ENCODE data around the gene CEACAM21.

Gene CEACAM21

DNA sequence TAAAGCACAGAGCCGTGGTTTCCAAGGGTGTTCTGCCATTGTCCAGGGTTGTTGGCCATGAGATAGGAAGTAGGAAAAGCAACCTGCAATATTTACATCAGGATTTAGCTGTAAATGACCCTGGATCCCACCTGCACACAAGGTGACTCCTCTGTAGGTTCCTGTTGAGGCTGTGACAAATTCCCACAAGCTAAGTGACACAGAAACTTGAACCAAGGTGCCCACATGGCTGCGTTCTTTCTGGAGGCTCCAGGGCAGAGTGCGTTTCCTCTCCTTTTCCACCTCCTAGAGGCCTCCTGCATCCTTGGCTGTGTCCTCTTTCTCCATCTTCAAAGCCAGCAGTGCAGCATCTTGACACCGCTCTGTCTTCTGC, 11.9 kb downstream of the CEACAM21 start:
- no peak for DNase-seq

DNA sequence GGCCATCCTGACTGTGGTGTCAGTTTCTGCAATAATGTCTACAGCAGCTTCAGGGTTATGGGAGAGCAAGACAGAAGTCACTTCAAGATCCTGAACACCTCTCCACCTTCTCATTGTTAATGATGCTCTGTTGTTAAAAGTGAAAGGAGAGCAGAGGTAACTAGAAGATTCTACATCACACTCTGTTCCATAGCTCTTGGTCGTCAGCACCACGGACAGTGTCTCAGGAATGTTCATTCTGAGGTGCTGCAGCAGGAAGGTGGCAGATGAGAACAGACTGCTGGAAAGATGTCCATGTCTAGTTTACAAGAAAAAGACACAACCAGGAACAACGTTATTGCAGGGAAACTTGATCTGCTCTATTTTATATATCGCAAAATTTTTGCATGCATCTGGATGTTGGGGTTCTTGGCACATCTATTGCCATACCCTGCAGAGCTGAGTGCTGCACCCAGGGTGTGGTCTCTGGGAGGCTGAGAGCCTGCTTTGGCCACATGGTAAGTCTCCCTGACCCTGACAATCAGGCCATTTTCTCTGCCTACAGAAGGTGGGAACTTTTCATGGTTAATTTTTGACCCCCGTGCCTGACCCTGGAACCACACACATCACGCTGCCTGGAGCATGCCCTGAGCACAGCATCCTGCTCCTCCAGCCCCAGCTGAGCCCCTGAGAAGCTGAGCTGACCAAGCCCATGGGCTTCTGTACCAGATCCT, 12.7 kb downstream of the CEACAM21 start:
- DNase-seq: no peak

DNA sequence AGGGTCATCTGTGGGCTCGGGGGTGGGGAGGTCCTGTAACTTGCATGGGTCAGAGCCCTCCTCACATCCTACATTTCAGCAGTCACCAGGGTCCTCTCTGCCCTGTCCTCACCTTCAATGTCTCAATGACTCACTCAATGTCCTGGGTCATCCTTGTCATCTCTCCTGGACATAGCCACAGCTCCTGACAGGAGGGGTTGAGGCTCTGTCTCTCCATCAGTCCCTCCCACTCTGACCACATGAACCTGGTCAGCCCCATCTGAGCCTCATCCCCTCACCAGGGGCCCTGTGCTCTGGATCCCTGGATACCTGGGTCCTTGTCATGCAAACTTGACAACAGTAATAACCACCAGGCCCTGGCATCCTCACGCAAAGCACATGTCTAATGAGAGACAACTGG, 13.4 kb downstream of the CEACAM21 start:
- DNase-seq: no peak

DNA sequence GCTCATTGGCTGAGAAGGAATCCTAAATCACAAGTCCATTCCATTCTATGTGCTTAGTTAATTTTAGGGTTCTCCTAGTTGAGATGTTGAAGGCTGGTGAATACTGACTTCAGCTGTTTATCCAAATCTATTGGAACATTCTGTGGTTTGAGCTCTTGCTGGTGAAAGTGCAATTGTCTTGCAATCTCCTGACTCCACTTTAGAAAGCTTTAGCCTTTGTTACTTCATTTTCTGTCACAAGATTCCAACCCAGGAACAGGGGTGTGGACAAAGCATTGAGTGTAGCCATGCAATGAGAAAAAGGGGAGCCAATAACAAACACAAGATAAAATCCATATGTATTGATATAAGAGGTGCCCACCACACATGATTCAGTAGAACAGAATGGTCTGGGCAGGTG, 15.0 kb downstream of the CEACAM21 start:
- DNase-seq: no peak

DNA sequence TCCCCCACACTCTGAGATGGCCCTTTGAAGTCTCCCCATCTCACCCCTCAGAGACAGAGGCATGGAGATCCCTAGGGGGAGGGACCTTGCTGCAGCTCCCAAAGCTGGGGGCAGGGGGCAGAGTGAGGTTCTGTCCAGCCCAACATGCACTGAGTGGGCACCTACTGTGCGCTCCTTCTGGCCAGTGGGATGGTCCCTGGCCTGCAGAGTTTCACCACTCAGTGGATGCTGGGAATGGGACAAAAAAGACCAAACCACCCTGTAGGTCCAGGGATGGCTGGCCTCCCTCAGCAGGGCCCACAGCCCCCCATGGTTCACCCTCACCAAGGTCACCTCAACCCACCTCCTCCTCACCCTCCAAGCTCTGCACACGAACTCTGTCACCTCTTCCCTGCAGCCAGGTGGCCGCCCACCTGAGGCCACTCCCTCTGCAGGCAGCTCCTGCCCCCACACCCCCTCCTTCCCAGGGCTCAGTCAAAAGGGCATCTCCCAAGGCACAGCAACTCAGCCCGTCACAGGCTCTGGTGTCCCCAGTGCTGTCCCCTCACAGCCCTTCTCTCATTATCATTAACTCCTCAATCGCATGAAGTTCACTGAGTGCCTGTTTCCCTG, 16.1 kb downstream of the CEACAM21 start:
- no peak for DNase-seq

DNA sequence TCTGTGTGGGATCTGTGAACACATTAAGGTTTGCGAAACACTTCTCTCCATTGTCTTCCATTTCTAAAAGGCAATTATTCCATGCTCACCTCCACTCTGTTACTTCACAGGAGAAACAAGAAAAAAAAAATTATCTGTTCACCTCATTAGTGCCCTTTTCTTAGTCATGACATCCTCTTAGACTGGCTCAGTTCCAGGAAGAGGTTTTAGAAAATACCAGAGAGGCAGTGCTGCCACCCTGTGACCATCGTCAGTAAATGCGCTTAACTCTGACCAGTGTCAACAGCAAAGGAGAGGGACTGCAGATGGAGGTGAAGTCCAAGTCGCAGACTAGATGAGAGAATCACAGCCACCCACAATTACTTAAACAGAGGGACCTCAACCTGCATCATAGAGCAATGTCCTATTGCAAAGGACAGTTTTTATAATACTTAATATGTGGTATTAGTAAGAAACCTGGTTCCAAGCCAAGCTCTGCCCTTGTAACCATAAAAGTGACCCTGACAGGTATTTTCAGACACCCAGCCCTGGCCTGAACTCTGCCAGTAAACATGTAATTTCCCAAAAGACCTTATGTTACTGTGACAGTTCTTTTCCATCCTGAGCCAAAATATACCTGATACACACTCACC, 19.4 kb downstream of the CEACAM21 start:
- DNase-seq: peak; percentile 83

DNA sequence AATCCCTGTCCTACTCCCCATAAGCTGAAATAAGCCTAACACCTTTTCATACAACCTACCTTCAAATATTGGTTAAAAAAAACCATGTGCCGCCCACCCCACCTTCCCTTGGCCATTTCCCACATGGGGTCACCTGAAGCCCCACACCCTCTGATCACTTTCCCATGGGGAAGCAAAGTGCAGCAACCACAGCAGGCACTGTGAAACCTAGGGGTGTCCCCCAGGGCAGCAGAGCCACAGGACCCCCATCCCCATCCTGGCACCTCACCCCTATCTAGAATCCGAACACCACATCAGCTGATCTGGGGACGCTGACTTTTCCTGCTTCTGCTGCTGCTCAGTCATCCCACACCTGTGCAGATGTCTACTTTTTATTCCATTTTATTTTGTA, 19.9 kb downstream of the CEACAM21 start:
- DNase-seq: no peak

DNA sequence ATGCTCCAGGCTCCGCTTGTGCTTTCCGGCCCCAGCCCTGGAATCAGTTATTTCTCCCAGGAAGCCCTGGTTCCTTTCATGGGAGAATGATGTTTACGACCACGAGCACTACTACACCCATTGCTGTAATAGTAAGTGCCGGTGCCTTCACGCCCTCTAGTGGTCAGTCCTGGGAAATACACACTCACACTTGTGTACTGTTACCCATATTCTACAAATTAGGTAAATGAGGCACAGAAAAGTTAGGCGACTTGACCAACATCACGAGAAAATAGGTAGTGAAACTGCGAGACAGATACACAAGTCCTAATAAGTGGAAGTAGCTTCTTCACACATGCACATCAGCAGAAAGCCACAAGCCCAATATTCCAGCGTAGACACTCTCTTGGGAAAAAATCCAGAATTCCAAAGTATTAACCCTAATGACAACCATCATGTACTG, 21.7 kb downstream of the CEACAM21 start:
- peak; percentile 62 for DNase-seq

DNA sequence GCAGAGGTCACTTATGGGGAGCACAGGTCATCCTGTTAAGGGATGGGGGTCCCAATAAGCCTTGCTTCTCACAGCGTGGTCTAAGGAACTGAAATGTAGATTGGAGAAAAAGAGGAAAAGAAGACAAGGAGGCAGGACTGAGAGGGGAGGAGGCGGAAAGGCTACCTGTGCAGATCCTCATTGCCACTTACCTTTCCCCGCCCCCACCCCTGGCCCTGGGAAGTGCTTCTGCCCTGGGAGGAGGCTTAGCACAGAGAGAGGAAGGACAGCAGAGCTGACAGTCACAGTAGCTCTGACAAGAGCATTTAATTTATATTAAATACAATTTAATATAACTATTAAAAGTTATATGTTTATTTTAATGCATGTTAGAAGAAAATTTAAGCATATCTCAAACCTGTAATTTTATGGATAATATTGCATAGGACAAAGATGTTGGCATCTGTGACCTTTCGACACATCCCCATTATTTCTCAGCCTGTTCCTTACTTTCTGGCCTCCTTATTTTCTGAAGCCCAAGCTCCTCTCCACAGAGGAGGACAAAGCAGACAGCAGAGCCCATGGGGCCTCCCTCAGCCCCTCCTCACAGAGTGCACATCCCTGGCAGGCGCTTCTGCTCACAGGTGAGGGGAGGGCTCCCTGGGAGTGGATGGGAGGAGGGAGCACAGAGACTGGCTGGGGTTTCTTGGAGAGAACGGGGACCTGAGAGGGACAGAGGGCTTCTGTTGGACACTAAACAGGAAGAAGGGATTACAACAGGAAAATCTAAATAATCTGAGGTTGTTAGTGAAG, 23.4 kb downstream of the CEACAM21 start:
- no peak for DNase-seq

DNA sequence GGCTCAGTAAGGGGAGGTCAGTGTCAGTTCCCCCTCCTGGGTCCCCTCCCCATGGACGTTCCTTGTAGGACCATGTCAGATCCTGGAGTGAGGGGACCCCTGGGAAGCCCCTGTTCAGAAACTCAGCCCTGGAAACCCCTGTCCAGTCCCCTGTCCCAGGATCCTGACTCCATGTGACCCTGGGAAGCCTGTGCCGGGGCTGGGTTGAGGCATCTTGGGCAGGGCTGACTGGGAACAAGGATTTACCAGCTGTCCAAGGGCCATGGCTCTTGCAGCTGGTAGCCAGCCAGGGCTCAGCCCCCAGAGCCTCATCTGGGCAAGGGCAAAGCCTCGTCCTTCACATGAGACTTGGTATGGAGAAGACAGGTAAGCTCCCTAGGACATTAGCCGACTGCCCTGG, 25.8 kb downstream of the CEACAM21 start:
- no peak for DNase-seq

DNA sequence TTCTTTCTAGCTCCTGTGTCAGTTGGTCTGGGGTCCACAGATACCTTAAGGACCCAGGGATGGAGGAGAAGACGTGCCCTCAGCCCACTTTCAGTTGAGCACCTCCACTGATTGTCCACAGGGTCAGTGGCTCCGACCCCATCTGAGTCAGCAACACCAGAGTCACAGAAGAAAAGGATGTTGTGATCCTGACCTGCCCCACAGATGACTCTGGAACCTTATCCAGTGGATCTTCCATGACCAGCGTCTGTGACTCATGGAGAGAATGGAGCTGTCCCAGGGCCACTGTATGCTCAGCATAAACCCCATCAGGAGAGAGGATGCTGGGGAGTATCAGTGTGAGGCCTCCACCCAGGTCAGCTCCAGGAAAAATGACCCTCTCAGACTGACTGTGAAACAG, 28.9 kb downstream of the CEACAM21 start:
- no peak for DNase-seq

DNA sequence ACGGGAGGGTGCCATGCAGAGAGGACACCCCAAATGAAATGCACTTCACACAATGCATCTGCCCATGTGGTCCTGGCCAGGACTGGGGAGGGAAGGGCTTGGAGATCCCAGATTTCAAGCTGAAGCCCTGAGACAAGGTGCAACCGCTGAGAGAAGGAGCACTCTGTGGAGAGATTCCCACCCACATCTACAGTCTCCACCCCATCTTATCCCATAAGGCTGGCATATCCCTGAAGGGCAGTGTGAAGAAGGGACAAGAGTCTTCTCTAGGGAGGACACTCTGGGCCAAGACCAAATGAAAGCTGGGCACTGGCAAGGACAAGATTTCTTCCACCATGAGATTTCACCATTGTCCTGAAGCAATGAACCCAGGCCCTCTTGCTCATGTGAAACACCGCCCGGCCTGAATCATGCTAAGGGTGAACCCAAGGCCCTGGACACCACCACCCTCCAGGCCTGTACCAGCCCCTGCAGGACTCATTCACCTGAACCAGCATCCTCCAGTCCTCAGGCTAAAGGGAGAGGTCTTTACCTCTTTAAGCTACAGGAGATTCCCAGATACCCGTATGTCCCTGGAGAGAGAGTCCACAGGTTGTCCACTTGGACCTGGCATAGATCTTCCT, 30.4 kb downstream of the CEACAM21 start:
- no peak for DNase-seq

DNA sequence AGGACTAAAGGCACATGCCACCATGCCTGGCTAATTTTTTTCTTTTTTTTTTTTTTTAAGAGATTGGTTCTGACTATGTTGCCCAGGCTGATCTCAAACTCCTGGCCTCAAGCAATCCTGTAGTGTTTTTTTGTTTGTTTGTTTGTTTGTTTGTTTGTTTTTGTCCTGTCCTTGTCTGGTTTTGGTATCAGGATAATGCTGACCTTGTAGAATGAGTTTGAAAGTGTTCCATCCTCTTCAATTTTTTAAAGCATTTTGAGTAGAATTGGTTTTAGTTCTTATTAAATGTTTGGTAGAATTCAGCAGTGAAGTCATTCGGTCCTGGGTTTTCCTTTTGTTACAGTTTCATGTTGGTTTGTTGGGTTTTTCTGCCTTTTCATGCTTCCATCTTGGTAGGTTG, 31.7 kb downstream of the CEACAM21 start:
- DNase-seq: no peak

DNA sequence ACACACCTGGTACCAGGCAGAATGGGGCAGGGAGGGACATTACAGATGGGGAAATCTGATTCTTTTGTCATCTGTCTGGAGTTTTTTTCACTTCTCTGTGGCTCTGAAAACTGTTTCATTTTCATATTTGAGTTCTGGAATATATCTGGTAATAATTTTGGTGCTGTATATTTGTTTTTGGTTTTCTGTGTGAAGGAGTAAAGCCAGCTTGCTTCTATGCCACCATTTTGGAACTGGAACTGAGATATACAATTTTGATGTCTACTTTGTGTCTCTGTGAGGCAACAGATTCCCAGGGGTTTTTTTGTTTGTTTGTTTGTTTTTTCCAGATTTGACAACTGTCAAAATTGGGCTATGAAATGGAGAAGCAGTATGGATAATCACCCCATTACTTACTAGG, 34.8 kb downstream of the CEACAM21 start:
- DNase-seq: no peak

DNA sequence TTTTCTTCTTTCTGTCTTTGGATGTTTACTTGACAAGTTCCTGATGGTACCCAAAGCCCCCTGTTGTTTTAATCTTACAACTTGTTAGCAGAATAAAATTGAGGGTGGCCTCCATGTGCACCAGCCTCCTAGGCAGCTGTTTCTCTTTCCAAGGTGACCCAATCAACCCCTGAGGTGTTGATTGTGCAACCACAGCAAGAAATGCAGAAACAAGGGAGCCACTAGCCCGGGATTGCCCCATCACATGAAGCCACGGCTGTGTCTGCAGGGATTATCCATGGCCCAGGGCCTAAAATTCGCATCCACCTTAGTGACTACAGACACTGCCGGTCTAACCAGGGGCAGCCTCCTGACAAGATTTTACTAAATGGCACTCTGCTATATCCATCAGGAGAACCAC, 36.5 kb downstream of the CEACAM21 start:
- DNase-seq: no peak

DNA sequence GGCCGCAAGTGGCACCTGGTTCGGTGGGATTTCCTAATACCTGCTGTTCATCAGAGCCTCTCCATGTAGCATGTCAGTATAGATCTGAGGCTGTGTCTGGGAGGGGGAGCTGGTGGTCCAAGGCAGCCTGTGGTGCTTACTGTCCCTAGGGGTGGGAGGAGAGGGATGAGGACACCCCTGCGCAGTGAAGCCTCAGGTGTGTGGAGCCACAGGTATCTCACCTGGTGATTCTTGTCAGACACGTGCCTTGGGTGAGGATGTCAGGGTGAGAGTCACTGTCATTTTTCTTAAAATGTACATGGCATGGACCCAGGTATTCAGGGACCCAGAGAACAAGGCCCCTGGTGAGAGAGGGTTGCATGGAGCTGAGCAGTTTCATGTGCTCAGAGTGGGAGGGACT, 39.2 kb downstream of the CEACAM21 start:
- no peak for DNase-seq

DNA sequence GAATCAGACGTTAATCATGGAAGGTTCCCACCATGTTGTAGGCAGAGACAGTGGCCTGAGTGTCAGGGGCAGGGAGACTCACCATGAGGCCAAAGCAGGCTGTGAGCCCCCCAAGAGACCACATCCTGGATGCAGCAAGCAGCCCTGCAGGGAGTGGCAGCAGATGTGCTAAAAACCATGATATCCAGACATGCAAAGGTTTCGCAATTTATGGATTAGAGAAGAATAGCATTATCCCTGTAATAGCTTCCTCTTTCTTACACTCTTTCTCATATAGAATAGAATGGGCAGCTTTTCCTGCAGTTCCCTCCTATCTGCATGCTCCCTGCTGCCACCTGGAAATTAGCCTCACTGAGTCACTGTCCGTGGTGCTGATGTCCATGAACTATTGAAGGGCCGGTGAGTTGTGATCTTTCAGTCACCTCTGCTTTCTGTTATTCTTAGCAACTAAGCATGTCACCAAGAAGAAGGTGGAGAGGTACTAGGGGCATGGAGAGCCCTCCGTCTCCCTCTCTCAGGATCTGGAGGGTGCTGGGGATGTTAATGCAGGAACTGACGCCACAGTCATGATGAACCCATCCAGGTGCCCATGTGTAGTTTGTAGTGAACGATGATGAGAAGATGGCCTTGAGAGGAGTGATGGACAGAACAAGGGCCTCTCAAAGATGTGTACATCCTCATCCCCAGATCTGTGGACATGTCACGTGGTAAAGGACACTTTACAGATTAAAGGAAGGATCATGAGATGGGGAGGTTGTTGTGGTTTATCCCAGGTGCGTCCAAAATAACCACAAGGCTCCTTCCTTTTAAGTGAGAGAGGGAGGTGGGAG, 41.0 kb downstream of the CEACAM21 start:
- DNase-seq: no peak

DNA sequence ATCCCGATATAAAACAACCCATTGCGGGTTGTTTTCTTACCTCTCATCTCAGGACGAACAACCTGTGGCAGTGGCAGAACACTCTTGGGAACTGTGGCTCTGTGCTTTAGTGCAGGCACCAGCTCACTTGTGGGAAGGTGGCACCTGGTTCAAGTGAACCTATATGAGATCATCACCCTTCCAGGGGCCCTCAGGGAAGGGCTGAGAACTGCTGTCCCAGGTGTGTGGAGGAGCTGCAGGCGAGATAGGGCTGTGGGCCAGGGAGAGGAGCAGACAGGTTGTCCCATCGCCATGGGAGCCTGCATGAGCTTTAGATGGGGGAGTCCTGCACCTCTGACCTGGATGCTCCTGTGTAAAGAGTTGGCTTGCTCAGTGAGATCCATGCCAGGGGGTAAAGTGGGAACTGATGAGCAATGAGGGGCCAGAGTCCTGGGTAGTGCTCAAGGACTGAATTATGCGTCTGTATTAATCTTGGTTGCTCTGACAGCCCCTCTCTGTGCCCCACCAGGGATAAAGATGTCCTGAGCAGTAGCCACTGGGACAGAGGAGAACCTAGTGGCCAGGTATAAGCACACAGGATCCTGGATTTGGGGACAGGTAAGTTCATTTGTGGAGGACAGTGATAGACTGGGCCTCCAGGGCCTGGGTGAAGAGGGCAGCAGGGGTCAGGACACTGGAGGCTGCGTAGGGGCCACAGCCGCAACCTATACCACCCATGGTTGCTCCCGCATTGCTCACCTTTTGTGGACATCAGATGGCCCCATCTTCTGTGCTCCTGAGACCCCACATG, 42.2 kb downstream of the CEACAM21 start:
- no peak for DNase-seq

DNA sequence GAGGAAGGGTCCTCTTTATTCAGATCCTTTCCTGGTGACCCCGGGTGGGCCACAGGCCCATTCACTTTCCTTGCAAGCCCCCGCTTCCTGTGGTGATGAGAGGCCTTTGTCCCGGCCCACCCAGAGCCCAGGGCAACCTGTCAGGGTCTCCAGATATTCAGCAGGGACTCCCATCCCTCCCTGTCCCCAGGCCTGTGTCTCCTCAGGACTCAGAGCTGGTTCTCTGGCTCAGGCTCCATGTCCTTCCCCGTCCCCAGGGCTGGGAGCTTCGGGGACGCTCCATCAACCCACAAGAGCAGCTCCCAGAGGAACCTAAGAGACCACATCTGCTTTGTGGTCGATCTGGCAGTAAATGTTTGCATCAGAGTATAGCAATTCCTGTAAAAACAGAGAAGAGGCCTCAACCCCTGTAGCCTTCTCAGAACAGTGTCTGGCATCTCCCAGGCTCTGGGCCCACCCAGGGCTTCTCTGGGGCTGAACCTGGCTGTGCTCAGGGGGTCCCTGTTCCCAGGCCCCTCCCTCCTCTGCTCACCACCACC, 43.1 kb downstream of the CEACAM21 start:
- DNase-seq: no peak

DNA sequence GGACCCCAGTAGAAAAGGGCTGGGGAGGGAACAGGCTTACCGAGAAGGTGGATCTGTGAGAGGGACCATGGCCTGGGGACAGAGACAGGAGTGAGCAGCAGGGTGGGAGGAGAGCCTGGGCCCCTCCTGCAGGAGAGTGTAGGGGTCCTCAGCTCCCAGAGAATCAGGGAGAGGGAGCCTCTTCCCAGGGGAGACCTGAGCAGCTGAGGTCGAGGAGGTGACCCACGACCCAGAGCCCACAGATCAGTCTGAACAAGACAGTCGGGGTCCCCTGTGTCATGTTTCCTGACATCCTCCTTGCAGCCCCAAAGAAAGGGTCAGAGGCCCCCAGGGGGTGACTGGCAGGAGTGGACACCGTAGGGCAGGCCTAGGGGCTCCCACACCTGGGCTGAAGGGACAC, 44.2 kb downstream of the CEACAM21 start:
- DNase-seq: no peak

DNA sequence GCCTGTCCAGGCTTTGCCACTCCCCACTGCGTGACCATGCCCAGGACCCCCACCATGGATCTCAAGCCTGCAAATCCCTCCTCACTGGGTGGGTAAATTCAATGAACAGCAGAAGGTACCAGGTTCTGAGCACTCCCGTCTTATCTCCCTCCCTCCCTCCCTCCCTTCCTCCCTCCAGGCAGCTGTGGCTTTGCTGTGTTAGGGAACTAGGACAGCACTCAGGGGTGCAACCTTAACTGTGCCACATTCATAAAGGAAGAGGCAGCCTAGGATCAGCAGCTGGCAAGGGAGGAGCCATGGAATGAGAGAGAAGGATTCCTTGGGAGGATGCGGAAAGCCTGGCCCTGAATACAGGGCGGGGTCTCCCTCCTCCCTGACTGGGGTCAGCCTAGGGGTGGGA, 45.3 kb downstream of the CEACAM21 start:
- no peak for DNase-seq
